T-helper 17 cell (primary cell): ENCODE data around the gene IQGAP3. TPM values are rescaled to one million over a fixed set of nuclear protein-coding genes. Genes with fewer than 3 reads are reported as not detected.

Experiments used
- ATAC-seq: fragments of 150-1000 bp; cut with Tn5 transposase; 2 replicates; pipeline ENCODE4 v1.10.0; 2021; ENCODE audit warnings: mild to moderate bottlenecking, moderate library complexity
- DNase-seq, 3 donors: peaks; one replicate each; pipeline versions ENCODE4 v3.0.0 to v3.0.0-alpha.2; 2020 to 2021
- H3K9me3 ChIP-seq: one replicate; pipeline ENCODE4 v1.7.0; 2013; ENCODE audit warnings: low read length, mild to moderate bottlenecking; ENCODE audit not compliant: control insufficient read depth, poor library complexity, severe bottlenecking
- H3K27ac Mint-ChIP-seq: one replicate; pipeline ENCODE4 v1.8.0; 2022; ENCODE audit warnings: mild to moderate bottlenecking, moderate library complexity, mixed read lengths
- H3K27me3 Mint-ChIP-seq: one replicate; pipeline ENCODE4 v1.8.0; 2022; ENCODE audit warnings: mixed read lengths
- H3K36me3 Mint-ChIP-seq: one replicate; pipeline ENCODE4 v1.8.0; 2022; ENCODE audit warnings: low read depth, mixed read lengths
- H3K4me1 Mint-ChIP-seq: one replicate; pipeline ENCODE4 v1.8.0; 2022; ENCODE audit warnings: mild to moderate bottlenecking, mixed read lengths
- H3K4me3 Mint-ChIP-seq: one replicate; pipeline ENCODE4 v1.8.0; 2022; ENCODE audit warnings: mild to moderate bottlenecking, moderate library complexity, mixed read lengths
- total RNA-seq, 4 donors: library from RNA in 2 of 4; stranded (reverse) in 2 of 4; gene quantifications; one replicate each; pipeline ENCODE4 v1.2.3 and lab custom pipeline; 2022 to 2026

IQGAP3 gene
- total RNA-seq, 2 donors from 2014 or later = not detected

DNA sequence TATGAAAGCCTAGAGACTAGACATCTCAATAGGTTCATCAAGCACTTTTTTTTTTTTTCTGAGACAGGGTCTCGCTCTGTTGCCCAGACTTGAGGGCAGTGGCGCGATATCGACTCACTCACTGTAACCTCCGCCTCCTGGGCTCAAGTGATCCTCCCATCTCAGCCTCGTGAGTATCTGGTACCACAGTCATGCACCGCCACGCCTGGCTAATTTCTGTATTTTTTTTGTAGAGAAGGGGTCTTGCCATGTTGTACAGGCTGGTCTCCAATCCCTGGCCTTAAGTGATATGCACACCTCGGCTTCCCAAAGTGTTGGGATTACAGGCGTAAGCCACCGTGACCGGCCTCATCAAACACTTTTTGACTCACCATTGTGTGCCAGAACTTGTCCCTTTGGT is 29.5 kb upstream of the IQGAP3 start:
- Mint-ChIP-seq H3K27me3 (no peaks in the 10 kb centered on the region), H3K36me3 (peaks cover 6% of the 10 kb centered on the region)

DNA sequence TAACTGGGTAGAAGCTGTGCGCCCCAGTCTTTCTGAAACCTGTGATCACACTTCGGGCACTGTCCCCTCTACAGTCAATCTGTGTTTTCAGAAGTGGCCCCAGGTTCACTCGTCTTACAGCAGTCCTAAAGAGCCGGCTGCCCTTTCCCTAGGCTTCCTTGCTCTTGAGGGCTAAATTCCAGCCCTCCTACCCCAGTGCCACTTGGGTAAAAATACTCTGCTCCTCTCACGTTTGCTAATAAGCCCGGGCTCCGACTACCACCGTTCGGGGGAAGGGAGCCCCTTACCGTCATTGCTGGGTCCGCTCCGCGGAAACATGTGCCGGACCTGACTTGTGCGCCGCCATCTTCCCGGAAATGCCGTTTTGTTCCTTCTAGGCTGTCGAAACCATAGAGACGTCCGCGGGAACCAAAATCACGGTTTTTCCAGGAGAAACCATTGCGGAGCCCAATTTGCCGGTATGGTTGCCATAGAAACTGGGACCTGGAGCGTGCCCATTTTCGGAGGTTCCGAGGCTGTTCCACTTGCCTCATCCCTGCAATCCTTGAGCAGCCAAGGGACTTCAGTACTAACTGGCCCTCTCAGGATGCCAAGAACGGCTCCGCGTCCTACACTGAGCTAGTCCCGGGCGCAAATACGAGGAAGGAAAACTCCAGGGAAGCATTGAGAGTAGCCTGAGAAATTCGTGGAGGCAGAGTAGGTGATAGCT is 28.9 kb upstream of the IQGAP3 start, which contains the start of gene GPATCH4:
TSS of gene GPATCH4 (minus strand) at position 358 of the 709 bp plus-strand sequence.
- Mint-ChIP-seq H3K27ac (peak within 1 kb of the TSS; percentile 98), H3K4me3 (peak within 1 kb of the TSS; percentile 99), H3K36me3 (peaks cover 7% of the 10 kb centered on the region), H3K4me1 (peaks cover 31% of the 10 kb centered on the region), H3K27me3 (no peaks in the 10 kb centered on the region)
- no peaks in the 10 kb centered on the region for H3K9me3 ChIP-seq
- ATAC-seq (peak; percentile 83), DNase-seq (peak; percentile 47 to 61 (median 55))

More for the DNA sequence above, 29.5 kb upstream of the IQGAP3 start:
- Mint-ChIP-seq H3K4me3 (peak overlapping the region; percentile 99), H3K27ac (peak overlapping the region; percentile 98), H3K4me1 (peaks cover 31% of the 10 kb centered on the region)
- no peaks in the 10 kb centered on the region for H3K9me3 ChIP-seq
- ATAC-seq (peak; percentile 2), DNase-seq (no peak)

DNA sequence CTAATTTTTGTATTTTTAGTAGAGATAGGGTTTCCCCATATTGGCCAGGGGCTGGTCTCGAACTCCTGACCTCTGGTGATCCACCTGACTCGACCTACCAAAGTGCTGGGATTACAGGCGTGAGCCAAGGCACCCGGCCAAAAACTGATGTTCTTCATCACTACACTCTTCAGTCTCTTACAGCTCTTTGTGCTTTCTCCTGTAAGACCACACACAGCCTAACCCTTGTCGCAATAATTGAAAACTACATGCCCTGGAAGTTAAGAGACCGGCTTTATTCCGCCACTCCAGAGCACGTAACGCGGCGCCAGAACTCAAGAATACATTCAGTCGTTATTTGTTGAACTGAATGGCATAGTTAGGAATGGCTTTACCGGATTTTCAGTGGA is 28.4 kb upstream of the IQGAP3 start:
- H3K4me1 Mint-ChIP-seq = peaks cover 31% of the 10 kb centered on the region
- no peak for DNase-seq
- no peaks in the 10 kb centered on the region for H3K9me3 ChIP-seq
- peak; percentile 12 for ATAC-seq
- H3K4me3 Mint-ChIP-seq = peak overlapping the region; percentile 99
- no peaks in the 10 kb centered on the region for H3K27me3 Mint-ChIP-seq
- peaks cover 7% of the 10 kb centered on the region for H3K36me3 Mint-ChIP-seq
- H3K27ac Mint-ChIP-seq = peak overlapping the region; percentile 98

DNA sequence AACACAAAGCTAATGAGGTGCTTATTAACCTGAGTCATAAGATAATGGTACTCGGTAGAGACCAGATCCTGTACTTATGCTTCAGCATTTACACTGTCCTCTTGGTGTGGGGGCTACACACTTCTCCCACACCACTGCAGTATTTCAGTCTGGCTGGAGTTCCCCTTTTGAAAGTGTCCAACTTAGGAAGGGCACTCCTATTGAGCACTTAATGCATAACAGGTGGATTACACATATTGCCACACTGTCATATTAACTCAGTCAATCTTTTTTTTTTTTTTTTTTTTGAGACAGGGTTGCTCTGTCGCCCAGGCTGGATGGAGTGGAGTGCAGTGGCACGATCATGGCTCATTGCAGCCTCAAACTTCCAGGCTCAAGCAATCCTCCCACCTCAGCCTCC is 27.4 kb upstream of the IQGAP3 start:
- Mint-ChIP-seq H3K27me3 (no peaks in the 10 kb centered on the region), H3K4me3 (peak overlapping the region; percentile 99), H3K27ac (peak overlapping the region; percentile 98), H3K36me3 (peaks cover 16% of the 10 kb centered on the region), H3K4me1 (peaks cover 40% of the 10 kb centered on the region)
- no peak for DNase-seq
- no peaks in the 10 kb centered on the region for H3K9me3 ChIP-seq
- peak; percentile 74 for ATAC-seq

DNA sequence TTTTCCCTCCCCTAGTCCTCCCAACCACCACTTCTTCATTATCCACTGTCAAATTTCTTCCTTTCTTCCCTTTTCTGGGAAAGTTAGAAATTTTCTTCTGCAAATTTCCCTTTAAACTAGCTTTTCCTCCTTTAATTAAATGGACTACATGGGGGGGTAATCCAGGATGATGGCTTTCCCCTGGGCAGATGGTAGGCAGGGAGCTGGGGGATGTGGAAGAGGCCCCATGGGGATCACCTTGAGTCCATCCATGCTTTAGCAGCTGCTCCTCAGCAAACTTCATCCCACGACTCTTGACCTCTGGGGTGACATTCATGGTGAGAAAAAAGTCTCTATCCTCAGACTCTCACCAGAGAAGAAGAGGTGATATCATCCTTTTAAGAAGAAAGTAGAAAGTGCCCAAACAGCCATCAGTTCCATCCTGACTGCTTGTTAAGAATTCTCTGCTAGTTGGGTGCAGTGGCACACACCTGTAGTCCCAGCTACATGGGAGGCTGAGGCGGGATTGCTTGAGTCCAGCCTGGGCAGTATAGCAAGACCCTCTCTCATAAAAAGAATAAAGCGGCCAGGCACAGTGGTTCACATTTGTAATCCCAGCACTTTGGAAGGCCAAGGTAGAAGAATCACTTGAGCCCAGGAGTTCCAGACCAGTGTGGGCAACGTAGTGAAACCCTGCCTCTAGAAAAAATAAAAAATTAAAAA is 26.5 kb upstream of the IQGAP3 start:
- ATAC-seq = no peak
- Mint-ChIP-seq H3K4me3 (no peak overlapping the region), H3K27ac (peak overlapping the region; percentile 69), H3K27me3 (no peaks in the 10 kb centered on the region), H3K4me1 (peaks cover 40% of the 10 kb centered on the region), H3K36me3 (peaks cover 16% of the 10 kb centered on the region)
- no peaks in the 10 kb centered on the region for H3K9me3 ChIP-seq
- no peak for DNase-seq

DNA sequence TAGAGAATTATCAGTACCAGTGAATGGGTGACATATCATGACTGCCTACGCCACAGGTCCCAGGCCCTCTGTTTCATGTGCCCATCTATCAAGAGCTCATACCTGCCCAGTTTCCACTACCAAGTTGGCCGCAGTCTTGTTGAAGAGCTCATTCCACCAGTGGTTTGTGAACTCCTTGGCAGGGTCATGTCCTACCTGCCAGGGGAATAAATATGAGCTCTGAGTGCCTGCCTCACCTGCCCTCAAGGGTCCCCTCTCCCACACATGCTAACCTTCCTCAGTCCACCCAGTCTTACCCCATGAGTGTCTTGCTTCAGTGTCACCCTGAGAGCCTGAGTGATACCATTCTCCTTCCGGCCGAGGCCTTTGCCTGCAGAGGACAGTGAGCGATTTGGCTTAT is 25.8 kb upstream of the IQGAP3 start:
- Mint-ChIP-seq H3K27ac (peak overlapping the region; percentile 69), H3K36me3 (peaks cover 16% of the 10 kb centered on the region), H3K4me3 (no peak overlapping the region), H3K27me3 (no peaks in the 10 kb centered on the region), H3K4me1 (peaks cover 40% of the 10 kb centered on the region)
- H3K9me3 ChIP-seq = no peaks in the 10 kb centered on the region
- no peak for DNase-seq
- ATAC-seq = no peak

DNA sequence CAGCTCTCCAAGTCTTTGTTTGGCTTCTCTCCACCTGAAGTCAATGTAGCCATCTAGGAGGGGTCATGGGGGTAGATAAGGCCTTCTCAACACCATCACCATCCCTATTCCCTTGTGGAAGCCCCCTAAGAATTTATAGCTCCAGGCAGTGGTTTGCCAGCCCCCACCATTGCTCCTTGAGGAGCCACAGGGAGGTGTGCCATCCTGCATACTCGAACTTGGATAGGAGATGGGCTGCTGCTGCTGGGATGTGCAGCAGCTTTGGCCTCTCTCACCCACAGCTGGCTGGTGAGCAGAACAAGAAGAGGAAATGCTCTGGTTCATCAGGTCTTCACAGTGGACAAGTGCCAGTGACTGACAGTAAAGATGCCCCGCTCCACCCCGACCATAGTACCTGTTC is 24.1 kb upstream of the IQGAP3 start:
- H3K9me3 ChIP-seq = no peaks in the 10 kb centered on the region
- Mint-ChIP-seq H3K27ac (peak overlapping the region; percentile 19), H3K4me3 (no peak overlapping the region), H3K36me3 (peaks cover 16% of the 10 kb centered on the region), H3K4me1 (peaks cover 33% of the 10 kb centered on the region), H3K27me3 (no peaks in the 10 kb centered on the region)
- ATAC-seq (no peak), DNase-seq (no peak)

DNA sequence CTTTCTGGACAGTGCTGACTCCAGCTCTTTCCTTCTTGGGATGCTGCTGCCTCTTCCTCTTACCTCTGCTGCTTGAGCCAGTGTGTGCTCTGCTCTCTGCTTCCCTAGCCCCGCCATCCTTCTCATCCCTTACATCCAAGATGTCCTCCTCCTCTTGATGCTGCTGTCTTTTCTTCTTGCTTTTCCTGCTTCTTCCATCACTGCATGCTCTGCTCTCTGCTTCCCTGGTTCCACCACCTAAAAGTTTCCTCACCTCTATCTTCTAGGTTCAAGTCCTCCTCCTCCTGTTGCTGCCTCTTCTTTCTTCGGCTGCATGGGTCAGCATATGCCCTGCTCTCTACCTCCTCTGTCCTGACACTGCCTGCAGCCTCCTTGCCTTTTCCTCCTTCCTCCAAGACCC is 22.7 kb upstream of the IQGAP3 start:
- Mint-ChIP-seq H3K27me3 (no peaks in the 10 kb centered on the region), H3K36me3 (peaks cover 14% of the 10 kb centered on the region), H3K4me1 (peaks cover 27% of the 10 kb centered on the region), H3K4me3 (peak overlapping the region; percentile 68), H3K27ac (no peak overlapping the region)
- no peaks in the 10 kb centered on the region for H3K9me3 ChIP-seq
- no peak for ATAC-seq
- no peak for DNase-seq

DNA sequence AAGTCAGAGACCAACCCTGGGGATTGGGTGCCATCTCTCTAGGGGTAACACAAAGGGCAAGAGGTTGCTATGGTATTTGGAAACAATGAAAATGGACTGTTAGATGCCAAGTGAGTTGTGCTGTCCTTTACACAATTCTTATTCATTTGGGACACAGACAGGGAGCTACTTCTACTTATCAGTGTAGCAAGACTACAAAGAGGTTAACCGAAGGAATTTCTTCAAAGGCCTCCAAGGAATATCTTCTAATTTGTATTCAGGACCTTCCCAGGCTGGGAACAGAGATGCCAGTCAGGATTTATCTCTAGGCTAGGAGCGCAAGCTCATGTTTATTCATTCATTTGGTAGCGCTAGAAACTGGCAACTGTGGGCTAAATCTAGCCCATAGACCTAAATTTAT is 21.8 kb upstream of the IQGAP3 start:
- Mint-ChIP-seq H3K27me3 (no peaks in the 10 kb centered on the region), H3K4me3 (no peak overlapping the region), H3K36me3 (peaks cover 14% of the 10 kb centered on the region), H3K4me1 (peaks cover 27% of the 10 kb centered on the region), H3K27ac (no peak overlapping the region)
- DNase-seq = no peak
- no peak for ATAC-seq
- no peaks in the 10 kb centered on the region for H3K9me3 ChIP-seq

DNA sequence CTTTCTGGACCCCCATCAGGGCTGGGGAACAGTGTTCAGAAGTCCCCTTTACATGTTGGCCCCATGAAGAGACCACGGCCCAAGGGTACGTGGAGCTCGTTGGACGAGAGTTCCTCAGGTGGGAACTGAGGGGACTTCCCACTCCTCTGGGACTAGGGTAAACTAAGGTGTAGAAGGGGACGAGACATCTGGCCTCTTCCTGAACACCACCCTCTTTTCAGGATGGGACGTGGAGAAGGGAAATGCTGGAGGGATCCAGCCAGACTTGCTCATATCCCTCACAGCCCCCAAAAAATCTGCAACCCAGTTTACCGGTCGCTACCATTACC is 21.3 kb upstream of the IQGAP3 start:
- no peak for ATAC-seq
- DNase-seq = no peak
- no peaks in the 10 kb centered on the region for H3K27me3 Mint-ChIP-seq
- no peak overlapping the region for H3K27ac Mint-ChIP-seq
- H3K9me3 ChIP-seq = no peaks in the 10 kb centered on the region
- H3K36me3 Mint-ChIP-seq = peaks cover 14% of the 10 kb centered on the region
- no peak overlapping the region for H3K4me3 Mint-ChIP-seq
- H3K4me1 Mint-ChIP-seq = peaks cover 26% of the 10 kb centered on the region

DNA sequence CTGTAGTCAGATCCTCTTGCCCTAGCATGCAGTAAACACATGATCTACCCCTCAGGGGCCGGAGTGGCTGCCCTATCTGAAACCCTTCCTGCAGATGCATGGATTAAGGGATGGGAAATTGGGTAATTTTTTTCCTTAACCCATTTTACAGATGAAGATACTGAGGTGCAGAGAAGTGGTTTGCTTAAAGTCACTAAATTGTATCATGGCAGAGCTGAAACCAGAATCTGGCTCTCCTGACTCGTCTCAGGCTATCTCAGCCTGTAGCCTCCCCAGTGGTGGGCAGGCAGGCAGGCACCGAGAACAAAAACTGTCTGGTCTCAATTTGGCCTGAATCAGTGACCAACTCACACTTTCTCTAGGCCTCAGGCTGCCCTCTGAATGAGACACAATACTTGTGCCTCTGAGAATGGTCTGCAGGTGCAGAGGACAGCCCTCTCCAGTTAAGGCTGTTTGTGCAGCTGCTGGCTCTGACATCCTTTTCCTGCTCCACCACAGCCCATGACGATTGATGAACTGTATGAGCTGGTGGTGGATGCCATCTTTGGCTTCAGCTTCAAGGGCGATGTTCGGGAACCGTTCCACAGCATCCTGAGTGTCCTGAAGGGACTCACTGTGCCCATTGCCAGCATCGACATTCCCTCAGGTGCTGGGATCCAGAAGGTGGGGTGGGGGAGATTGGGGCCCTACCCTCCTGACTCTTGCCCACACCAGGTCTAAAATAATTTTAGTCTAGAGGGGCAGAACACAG is 20.7 kb upstream of the IQGAP3 start:
- no peaks in the 10 kb centered on the region for H3K9me3 ChIP-seq
- no peak for ATAC-seq
- peak overlapping the region; percentile 76 for H3K27ac Mint-ChIP-seq
- H3K4me3 Mint-ChIP-seq = peak overlapping the region; percentile 85
- no peak for DNase-seq
- H3K27me3 Mint-ChIP-seq = no peaks in the 10 kb centered on the region
- H3K36me3 Mint-ChIP-seq = peaks cover 14% of the 10 kb centered on the region
- peaks cover 22% of the 10 kb centered on the region for H3K4me1 Mint-ChIP-seq

DNA sequence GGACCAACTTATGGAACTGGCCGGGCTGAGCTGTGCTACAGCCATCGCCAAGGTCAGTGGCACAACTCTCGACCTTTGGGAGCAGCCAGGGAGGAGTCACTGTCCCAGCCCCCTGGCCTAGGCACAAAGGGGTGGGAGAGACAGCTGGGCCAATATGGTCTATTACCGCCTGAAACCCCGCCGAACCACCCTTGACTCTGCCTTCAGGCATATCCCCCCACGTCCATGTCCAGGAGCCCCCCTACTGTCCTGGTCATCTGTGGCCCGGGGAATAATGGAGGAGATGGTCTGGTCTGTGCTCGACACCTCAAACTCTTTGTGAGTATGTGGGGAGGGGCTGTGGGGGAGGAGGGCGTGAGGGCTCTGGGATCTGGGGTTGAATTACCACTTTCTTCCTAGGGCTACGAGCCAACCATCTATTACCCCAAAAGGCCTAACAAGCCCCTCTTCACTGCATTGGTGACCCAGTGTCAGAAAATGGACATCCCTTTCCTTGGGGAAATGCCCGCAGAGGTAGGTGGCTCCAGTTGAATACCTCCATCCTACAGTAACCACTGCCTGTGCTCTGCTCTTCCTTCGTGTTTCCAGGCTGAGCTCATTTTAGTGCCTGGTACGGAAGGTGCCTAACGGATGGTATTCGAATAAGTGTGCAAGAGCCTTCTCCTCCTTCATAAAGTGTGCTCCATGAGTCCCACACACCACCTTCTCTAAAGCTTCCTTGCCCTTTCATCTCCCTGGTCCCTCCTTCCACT is 20.0 kb upstream of the IQGAP3 start:
- H3K27ac Mint-ChIP-seq = peak overlapping the region; percentile 76
- no peak for ATAC-seq

More for the DNA sequence above, 20.0 kb upstream of the IQGAP3 start:
- peaks cover 21% of the 10 kb centered on the region for H3K4me1 Mint-ChIP-seq
- H3K36me3 Mint-ChIP-seq = peaks cover 14% of the 10 kb centered on the region
- DNase-seq = no peak
- no peaks in the 10 kb centered on the region for H3K27me3 Mint-ChIP-seq
- H3K9me3 ChIP-seq = no peaks in the 10 kb centered on the region
- peak overlapping the region; percentile 85 for H3K4me3 Mint-ChIP-seq
